Measurements from ENCODE around the gene PES1.

DNA sequence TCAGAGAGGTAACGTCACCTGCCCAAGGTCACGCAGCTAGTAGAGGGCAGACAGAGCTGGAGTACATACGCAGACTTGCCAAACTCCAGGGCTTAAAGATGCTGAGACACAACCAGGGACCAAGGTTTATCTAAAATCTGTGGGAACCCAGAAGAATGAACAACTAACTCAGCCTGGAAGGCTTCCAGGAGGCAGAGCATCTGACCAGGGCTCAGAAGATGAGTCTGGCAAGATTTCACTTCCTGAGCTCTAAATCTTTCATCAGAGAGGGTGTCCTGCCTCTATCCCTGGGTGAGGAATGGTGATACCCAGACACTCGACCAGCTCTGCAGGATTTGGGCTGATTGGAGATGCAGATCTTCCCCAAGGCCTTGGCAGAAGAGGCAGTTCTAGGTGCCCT is 26.4 kb downstream of the PES1 start:
- no peak for TF ChIP-seq TEAD4 (IDR thresholded peaks at IDR 0.05)
- TF ChIP-seq ZBTB7A (IDR thresholded peaks at IDR 0.05; ENCODE audit: low read depth), result no peak

All from Ishikawa (cell line).